NCI-H2196 treated with DMSO at 0.1 percent for 48 hours (cell line): ENCODE results near the gene KCNK7.

Experiments
- DNase-seq: peaks from one replicate; lab custom pipeline; 2025; ENCODE audit not compliant: unreplicated experiment; lab: John Stamatoyannopoulos, UW

The KCNK7 gene

GRCh38 chr11:65611758-65612603, 16.4 kb upstream of the KCNK7 start:
- DNase-seq = no peak

GRCh38 chr11:65611028-65611757, 15.6 kb upstream of the KCNK7 start:
- DNase-seq = no peak

- DNase-seq = no peak
These were observed 14.8 kb upstream of the KCNK7 start for GRCh38 chr11:65610404-65610803.

GRCh38 chr11:65609665-65610064, 14.1 kb upstream of the KCNK7 start:
- DNase-seq = no peak

- DNase-seq = no peak
These were observed 13.6 kb upstream of the KCNK7 start for GRCh38 chr11:65609229-65609628.

- DNase-seq = no peak
These were observed 12.2 kb upstream of the KCNK7 start for GRCh38 chr11:65607614-65608426.

- peak; percentile 96 for DNase-seq
These were observed 11.4 kb upstream of the KCNK7 start for GRCh38 chr11:65606876-65607613.

GRCh38 chr11:65604258-65604657, 8.7 kb upstream of the KCNK7 start:
- DNase-seq = no peak

- DNase-seq = no peak
These were observed 4.3 kb upstream of the KCNK7 start for GRCh38 chr11:65599955-65600246.

- DNase-seq = no peak
These were observed 3.8 kb upstream of the KCNK7 start for GRCh38 chr11:65599216-65599954.

- no peak for DNase-seq
These were observed 2.7 kb upstream of the KCNK7 start for GRCh38 chr11:65598258-65598699.

- no peak for DNase-seq
These were observed 920 bp upstream of the KCNK7 start for GRCh38 chr11:65596520-65596919.

- no peak for DNase-seq
These were observed 469 bp downstream of the KCNK7 start for GRCh38 chr11:65595131-65595530.

GRCh38 chr11:65593518-65594414, 1.8 kb downstream of the KCNK7 start:
- DNase-seq = no peak

- DNase-seq = no peak
These were observed 2.6 kb downstream of the KCNK7 start for GRCh38 chr11:65592858-65593517.

GRCh38 chr11:65591939-65592857, 3.4 kb downstream of the KCNK7 start:
- DNase-seq = no peak

- peak; percentile 62 for DNase-seq
These were observed 5.3 kb downstream of the KCNK7 start for GRCh38 chr11:65590240-65590738.
